HCT116 (cell line): ENCODE measurements around the gene SFXN1. TPM values are rescaled to one million over a fixed set of nuclear protein-coding genes. Genes with fewer than 3 reads are reported as not detected.

ENCODE experiments used
- ATAC-seq: fragments of 200-7000 bp; cut with Tn5 transposase; 2 replicates; pipeline ENCODE4 v1.9.1; 2020; ENCODE audit warnings: mild to moderate bottlenecking, moderate library complexity
- BruUV-seq: library from RNA; stranded (reverse); fragments of 400-500 nt; replicated peaks from 2 replicates; lab custom pipeline; 2021; lab: Mats Ljungman, UMichigan
- CTCF ChIA-PET: fragments of 300-600 bp; sonication (Branson Sonifier 250); formaldehyde crosslinking; loops from one replicate; lab custom pipeline; 2021; ENCODE audit warnings: antibody characterized with exemption; lab: Charles Lee
- POLR2A ChIA-PET: fragments of 300-600, 350-600 bp; sonication (Branson Sonifier 250); formaldehyde crosslinking; loops from one replicate; lab custom pipeline; 2021; ENCODE audit warnings: antibody characterized with exemption; lab: Charles Lee
- RAD21 ChIA-PET, 2 experiments: fragments of 300-600 bp; sonication (Branson Sonifier 250); formaldehyde crosslinking; loops; one replicate each; lab custom pipeline; 2023; ENCODE audit warnings: low total read pairs in 2 of 2; ENCODE audit not compliant: uncharacterized antibody in 2 of 2, unreplicated experiment in 2 of 2, low non-redundant PET in 1 of 2; lab: Charles Lee
- DNase-seq: peaks from one replicate; pipeline ENCODE4 v3.0.0-alpha.2; 2010; ENCODE audit warnings: low read depth, low spot score
- H2AFZ ChIP-seq: fragments of 200-600 bp; shearing (Covaris generic), sonication (generic); 2 replicates; pipeline ENCODE4 v1.6.1; 2017; ENCODE audit warnings: low read depth, mixed run types, mixed read lengths, antibody characterized with exemption, low read length; ENCODE audit not compliant: poor library complexity, severe bottlenecking
- H3K27ac ChIP-seq: 2 replicates; pipeline ENCODE4 v1.5.1; 2012; ENCODE audit warnings: low read depth, low read length
- H3K27me3 ChIP-seq: fragments of 200-600 bp; sonication (generic); 2 replicates; pipeline ENCODE4 v1.6.1; 2016; ENCODE audit warnings: mixed run types, low read length, mixed read lengths; ENCODE audit not compliant: insufficient read depth
- H3K36me3 ChIP-seq, 2 experiments: fragments of 200-500 bp in 1 of 2; fragments of 200-600 bp in 1 of 2; sonication (Bioruptor generic) in 1 of 2; sonication (generic) in 1 of 2; 2 replicates each; pipeline versions ENCODE4 v1.5.1 to v1.6.1; 2014 to 2016; ENCODE audit warnings: low read length in 2 of 2, inconsistent platforms in 1 of 2, mixed read lengths in 1 of 2, mixed run types in 1 of 2; ENCODE audit not compliant: insufficient read depth in 2 of 2, control insufficient read depth in 1 of 2
- H3K4me1 ChIP-seq, 2 experiments: fragments of 200-600 bp in 1 of 2; sonication (generic) in 1 of 2; 2 replicates each; pipeline versions ENCODE4 v1.5.1 to v1.6.1; 2012 to 2017; ENCODE audit warnings: low read length in 2 of 2, inconsistent platforms in 1 of 2, mild to moderate bottlenecking in 1 of 2, mixed read lengths in 1 of 2, mixed run types in 1 of 2, moderate library complexity in 1 of 2; ENCODE audit not compliant: insufficient read depth in 2 of 2, control insufficient read depth in 1 of 2
- H3K4me2 ChIP-seq: fragments of 200-600 bp; sonication (generic); 2 replicates; pipeline ENCODE4 v1.6.1; 2017; ENCODE audit warnings: mixed run types, low read length, mixed read lengths
- H3K4me3 ChIP-seq, 2 experiments: fragments of 200-600 bp in 1 of 2; sonication (generic) in 1 of 2; replicated peaks in 1 of 2; 2 replicates each; pipeline ENCODE4 v1.5.1; 2011 to 2016; ENCODE audit warnings: low read length in 2 of 2, control low read depth in 1 of 2, low read depth in 1 of 2, mild to moderate bottlenecking in 1 of 2, mixed read lengths in 1 of 2, mixed run types in 1 of 2
- H3K79me2 ChIP-seq: fragments of 200-600 bp; sonication (generic); 2 replicates; pipeline ENCODE4 v1.6.1; 2017; ENCODE audit warnings: mild to moderate bottlenecking, mixed run types, low read length, moderate library complexity, mixed read lengths; ENCODE audit not compliant: insufficient read depth
- H3K9ac ChIP-seq: fragments of 200-600 bp; sonication (generic); 2 replicates; pipeline ENCODE4 v1.6.1; 2016; ENCODE audit warnings: low read length, mixed read lengths
- H3K9me2 ChIP-seq: fragments of 200-600 bp; sonication (generic), shearing (Covaris generic); 2 replicates; pipeline ENCODE4 v1.6.1; 2017; ENCODE audit warnings: mixed run types, mild to moderate bottlenecking, moderate library complexity; ENCODE audit not compliant: insufficient read depth
- H3K9me3 ChIP-seq, 2 experiments: fragments of 200-500 bp in 1 of 2; fragments of 200-600 bp in 1 of 2; sonication (Bioruptor generic) in 1 of 2; sonication (generic) in 1 of 2; 2 replicates each; pipeline ENCODE4 v1.6.1; 2014 to 2017; ENCODE audit warnings: low read length in 2 of 2, mixed read lengths in 2 of 2, inconsistent platforms in 1 of 2, low read depth in 1 of 2, mild to moderate bottlenecking in 1 of 2, mixed run types in 1 of 2, moderate library complexity in 1 of 2; ENCODE audit not compliant: control insufficient read depth in 1 of 2, insufficient read depth in 1 of 2
- H4K20me1 ChIP-seq: fragments of 200-600 bp; sonication (generic), shearing (Covaris generic); 2 replicates; pipeline ENCODE4 v1.6.1; 2017; ENCODE audit warnings: mixed run types, mild to moderate bottlenecking, moderate library complexity; ENCODE audit not compliant: insufficient read depth
- CBX3 ChIP-seq: IDR thresholded peaks from 2 replicates; pipeline ENCODE4 v1.6.1; 2012; ENCODE audit warnings: low read depth
- CEBPB ChIP-seq: IDR thresholded peaks from 2 replicates; pipeline ENCODE4 v1.6.1; 2012; ENCODE audit warnings: low read depth
- CTCF ChIP-seq, 3 experiments: fragments of 200-600 bp in 1 of 3; sonication (generic) in 1 of 3; IDR thresholded peaks in 2 of 3; conservative IDR thresholded peaks in 1 of 3; 2 replicates each; pipeline ENCODE4 v1.5.1; 2012 to 2017; ENCODE audit warnings: low read depth in 2 of 3, low read length in 2 of 3, antibody characterized with exemption in 1 of 3, borderline replicate concordance in 1 of 3, control low read depth in 1 of 3, mild to moderate bottlenecking in 1 of 3, mixed read lengths in 1 of 3, mixed run types in 1 of 3, moderate library complexity in 1 of 3; ENCODE audit not compliant: insufficient read depth in 1 of 3
- EGR1 ChIP-seq: IDR thresholded peaks from 2 replicates; pipeline ENCODE4 v1.6.1; 2012; ENCODE audit warnings: low read depth
- EZH2 ChIP-seq: fragments of 200-600 bp; sonication (generic); IDR thresholded peaks from 2 replicates; pipeline ENCODE4 v1.6.1; 2017; ENCODE audit warnings: antibody characterized with exemption, mixed run types
- FOSL1 ChIP-seq: IDR thresholded peaks from 2 replicates; pipeline ENCODE4 v1.6.1; 2012; ENCODE audit warnings: low read depth
- MAX ChIP-seq: IDR thresholded peaks from 2 replicates; pipeline ENCODE4 v1.6.1; 2012
- POLR2A ChIP-seq: IDR thresholded peaks from 2 replicates; pipeline ENCODE4 v1.7.0; 2011; ENCODE audit warnings: borderline replicate concordance; ENCODE audit not compliant: insufficient read depth, insufficient read length; ENCODE audit errors: extremely low read depth
- POLR2AphosphoS5 ChIP-seq: IDR thresholded peaks from 2 replicates; pipeline ENCODE4 v1.6.1; 2011; ENCODE audit warnings: mild to moderate bottlenecking, low read depth, low read length, moderate library complexity
- RAD21 ChIP-seq: IDR thresholded peaks from 2 replicates; pipeline ENCODE4 v1.6.1; 2012; ENCODE audit warnings: low read depth, mild to moderate bottlenecking
- SIN3A ChIP-seq: IDR thresholded peaks from 2 replicates; pipeline ENCODE4 v1.6.1; 2012; ENCODE audit warnings: low read depth
- SRF ChIP-seq: IDR thresholded peaks from 2 replicates; pipeline ENCODE4 v1.6.1; 2012; ENCODE audit warnings: low read depth
- TCF7L2 ChIP-seq: IDR thresholded peaks from 2 replicates; pipeline ENCODE4 v1.7.0; 2011; ENCODE audit warnings: borderline replicate concordance, inconsistent platforms; ENCODE audit not compliant: insufficient read depth, insufficient read length; ENCODE audit errors: extremely low read depth
- ZFX ChIP-seq: fragments of 450-650 bp; IDR thresholded peaks from 2 replicates; pipeline ENCODE4 v1.6.1; 2017
- intact Hi-C: fragments of 100-400 bp; cut with micrococcal nuclease; formaldehyde crosslinking; loops from 2 replicates; pipeline ENCODE4 v1.10.0; 2022
- total RNA-seq: library from RNA; stranded (reverse); gene quantifications from one replicate; pipeline ENCODE4 v1.2.1, GENCODE V29; 2021; ENCODE audit not compliant: unreplicated experiment
- TF ChIP-seq, protein P1 (sequence below): IDR thresholded peaks from 2 replicates; pipeline ENCODE4 v1.6.1; 2011; ENCODE audit warnings: mild to moderate bottlenecking, low read length, moderate library complexity; ENCODE audit not compliant: insufficient replicate concordance; ENCODE audit errors: extremely low read depth
- TF ChIP-seq, protein P2 (sequence below): IDR thresholded peaks from 2 replicates; pipeline ENCODE4 v1.6.1; 2012

Gene SFXN1
- total RNA-seq, 1 experiment from 2014 or later: 145 TPM

DNA sequence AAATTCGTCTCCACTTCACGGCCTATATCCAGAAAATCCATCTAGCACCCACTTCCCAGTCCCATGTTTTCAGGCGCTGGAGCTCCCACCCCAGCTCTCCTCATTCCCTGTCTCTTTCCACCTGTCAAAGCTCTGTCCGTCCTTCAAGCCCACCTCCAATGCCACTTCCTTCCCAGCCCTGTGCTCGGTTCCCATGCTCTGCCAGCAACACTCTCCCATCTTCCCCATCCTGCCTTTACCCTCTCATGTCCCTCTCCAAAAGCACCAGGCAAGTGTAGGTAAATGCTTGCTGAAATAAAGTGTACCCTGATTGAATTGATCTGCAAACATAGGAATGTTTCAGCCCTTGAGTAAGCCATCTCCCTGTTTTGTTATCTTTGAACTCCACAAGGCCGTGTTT is 43.6 kb upstream of the SFXN1 start:
- Histone ChIP-seq H3K36me3 (no peaks in the 10 kb centered on the region), H4K20me1 (no peaks in the 10 kb centered on the region), H3K27me3 (no peaks in the 10 kb centered on the region), H3K79me2 (no peaks in the 10 kb centered on the region), H3K9me2 (no peaks in the 10 kb centered on the region), H2AFZ (no peak overlapping the region), H3K27ac (no peak overlapping the region), H3K4me3 (no peak overlapping the region), H3K9ac (no peak overlapping the region), H3K4me2 (no peak overlapping the region)
- POLR2A ChIA-PET: no interaction called here
- RAD21 ChIA-PET: no interaction called here
- ATAC-seq (no peak), DNase-seq (no peak)
- TF ChIP-seq MAX (no peak), CBX3 (no peak), EGR1 (no peak), POLR2A (no peak), EZH2 (no peak), FOSL1 (no peak), SIN3A (no peak), CEBPB (no peak), SRF (no peak), RAD21 (no peak), TCF7L2 (no peak), POLR2AphosphoS5 (no peak), CTCF (IDR thresholded peaks at IDR 0.05 in 2 of 3, conservative IDR thresholded peaks at IDR 0.05 in 1 of 3; ENCODE audit: borderline replicate concordance in 1 of 3, insufficient read depth in 1 of 3, low read depth in 2 of 3, low read length in 2 of 3) (no peak), ZFX (no peak)
- TF ChIP-seq, protein P1, sequence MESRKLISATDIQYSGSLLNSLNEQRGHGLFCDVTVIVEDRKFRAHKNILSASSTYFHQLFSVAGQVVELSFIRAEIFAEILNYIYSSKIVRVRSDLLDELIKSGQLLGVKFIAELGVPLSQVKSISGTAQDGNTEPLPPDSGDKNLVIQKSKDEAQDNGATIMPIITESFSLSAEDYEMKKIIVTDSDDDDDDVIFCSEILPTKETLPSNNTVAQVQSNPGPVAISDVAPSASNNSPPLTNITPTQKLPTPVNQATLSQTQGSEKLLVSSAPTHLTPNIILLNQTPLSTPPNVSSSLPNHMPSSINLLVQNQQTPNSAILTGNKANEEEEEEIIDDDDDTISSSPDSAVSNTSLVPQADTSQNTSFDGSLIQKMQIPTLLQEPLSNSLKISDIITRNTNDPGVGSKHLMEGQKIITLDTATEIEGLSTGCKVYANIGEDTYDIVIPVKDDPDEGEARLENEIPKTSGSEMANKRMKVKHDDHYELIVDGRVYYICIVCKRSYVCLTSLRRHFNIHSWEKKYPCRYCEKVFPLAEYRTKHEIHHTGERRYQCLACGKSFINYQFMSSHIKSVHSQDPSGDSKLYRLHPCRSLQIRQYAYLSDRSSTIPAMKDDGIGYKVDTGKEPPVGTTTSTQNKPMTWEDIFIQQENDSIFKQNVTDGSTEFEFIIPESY: no peak
- TF ChIP-seq, protein P2, sequence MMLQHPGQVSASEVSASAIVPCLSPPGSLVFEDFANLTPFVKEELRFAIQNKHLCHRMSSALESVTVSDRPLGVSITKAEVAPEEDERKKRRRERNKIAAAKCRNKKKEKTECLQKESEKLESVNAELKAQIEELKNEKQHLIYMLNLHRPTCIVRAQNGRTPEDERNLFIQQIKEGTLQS: no peak
- TF ChIP-seq, all 23 proteins: peak for 0
- intact Hi-C loops: no loop called here
- no TSS peak for BruUV-seq
- Histone ChIP-seq H3K4me1 (no peaks in the 10 kb centered on the region), H3K9me3 (no peaks in the 10 kb centered on the region)
- CTCF ChIA-PET: no interaction called here
